ENCODE results near the gene EPO.

EPO gene

DNA sequence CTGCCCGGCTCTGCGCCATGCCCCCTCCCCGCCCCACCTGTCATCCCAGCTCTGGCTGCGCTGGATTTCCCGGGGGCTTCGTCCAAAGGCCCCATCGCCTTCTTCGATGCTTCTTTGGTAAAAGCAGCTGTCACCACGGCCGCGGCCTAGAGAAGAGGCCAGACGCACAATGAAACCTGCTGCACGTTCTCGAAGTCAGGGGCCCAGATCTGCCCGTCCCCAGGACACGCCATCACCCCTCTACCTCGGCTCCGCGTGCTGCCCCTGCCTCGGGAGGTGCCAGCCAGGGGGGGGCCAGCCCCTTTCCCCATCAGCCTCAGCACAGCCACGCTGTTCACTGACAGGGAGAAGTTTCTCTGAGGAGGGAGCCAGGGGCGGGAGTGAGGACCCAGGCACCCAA is 33.0 kb upstream of the EPO start:
- no peak for DNase-seq
- ChIA-PET CTCF (interaction anchor here (1.0 to 8.7 kb wide), 5 partner anchors 10 to 207 kb away, joined by 3 to 80 read pairs (median 55); partner anchors contain the start of genes MOSPD3 and POP7), POLR2A (no interaction called here)
- H3K4me1 ChIP-seq (ENCODE audit: control extremely low read depth in 1 of 4, control insufficient read depth in 4 of 4, insufficient read depth in 4 of 4, low read length in 3 of 4), result peaks cover 5 to 17% (median 15%) of the 10 kb centered on the region in 4 experiments
- 91% methylated on average over 20 of the region's 22 CpGs for WGBS (ENCODE audit: insufficient coverage)
- no peaks in the 10 kb centered on the region for H3K27me3 ChIP-seq (replicated peaks in 2 of 5; ENCODE audit: control insufficient read depth in 4 of 5, insufficient read depth in 5 of 5, low read length in 4 of 5)
- H3K4me3 ChIP-seq (ENCODE audit: control insufficient read depth in 1 of 7, extremely low read depth in 1 of 7, insufficient read depth in 4 of 7, low read depth in 2 of 7, low read length in 6 of 7), result no peak overlapping the region
- H3K9me3 ChIP-seq (ENCODE audit: control extremely low read depth in 1 of 5, control insufficient read depth in 4 of 5, insufficient read depth in 2 of 5, low read depth in 1 of 5, low read length in 4 of 5), result no peaks in the 10 kb centered on the region
- H3K36me3 ChIP-seq (ENCODE audit: control insufficient read depth in 4 of 4, insufficient read depth in 4 of 4, low read length in 3 of 4), result peaks cover 11 to 86% (median 48%) of the 10 kb centered on the region in 4 experiments
- peak overlapping the region in 1 of 2 experiments; percentile 25 for H3K27ac ChIP-seq (ENCODE audit: insufficient read depth in 1 of 2, low read depth in 1 of 2, low read length in 2 of 2, poor library complexity in 1 of 2, severe bottlenecking in 2 of 2)

DNA sequence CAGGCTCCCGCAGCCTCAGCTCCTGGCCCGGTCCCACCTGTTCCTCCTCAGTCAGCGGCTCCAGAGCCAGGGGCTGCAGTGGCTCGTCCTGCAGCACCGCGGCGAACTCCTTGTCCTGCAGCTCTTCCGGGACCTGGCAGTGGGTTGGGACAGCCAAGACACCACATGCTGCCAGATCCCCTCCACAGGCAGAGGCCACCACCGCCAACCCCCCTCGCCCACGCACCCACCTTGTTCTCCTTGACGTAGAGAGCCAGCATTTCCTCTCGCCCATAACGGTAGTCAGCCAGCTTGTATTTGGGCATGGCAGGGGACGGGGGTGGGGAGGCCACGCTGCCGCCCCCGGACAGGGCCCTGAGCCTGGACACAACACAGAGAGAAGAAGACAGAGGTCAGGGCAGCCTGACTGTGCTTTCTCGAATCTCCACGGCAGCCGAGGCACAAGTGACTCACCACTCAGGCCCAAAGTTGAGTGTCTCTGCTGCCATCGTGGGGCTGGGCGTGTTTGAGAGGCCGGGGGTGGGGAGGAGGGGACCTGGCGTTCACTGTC is 32.4 kb upstream of the EPO start:
- WGBS (ENCODE audit: insufficient coverage), result 95% methylated on average over 21 of the region's 25 CpGs
- POLR2A ChIA-PET, result no interaction called here
- Histone ChIP-seq H3K36me3 (ENCODE audit: control insufficient read depth in 4 of 4, insufficient read depth in 4 of 4, low read length in 3 of 4) (peaks cover 11 to 80% (median 43%) of the 10 kb centered on the region in 4 experiments), H3K27me3 (replicated peaks in 2 of 5; ENCODE audit: control insufficient read depth in 4 of 5, insufficient read depth in 5 of 5, low read length in 4 of 5) (no peaks in the 10 kb centered on the region), H3K9me3 (ENCODE audit: control extremely low read depth in 1 of 5, control insufficient read depth in 4 of 5, insufficient read depth in 2 of 5, low read depth in 1 of 5, low read length in 4 of 5) (no peaks in the 10 kb centered on the region), H3K4me1 (ENCODE audit: control extremely low read depth in 1 of 4, control insufficient read depth in 4 of 4, insufficient read depth in 4 of 4, low read length in 3 of 4) (peaks cover 11 to 22% (median 21%) of the 10 kb centered on the region in 4 experiments), H3K4me3 (ENCODE audit: control insufficient read depth in 1 of 7, extremely low read depth in 1 of 7, insufficient read depth in 4 of 7, low read depth in 2 of 7, low read length in 6 of 7) (no peak overlapping the region), H3K27ac (ENCODE audit: insufficient read depth in 1 of 2, low read depth in 1 of 2, low read length in 2 of 2, poor library complexity in 1 of 2, severe bottlenecking in 2 of 2) (no peak overlapping the region)
- CTCF ChIA-PET, result interaction anchor here (1.6 to 8.7 kb wide), 4 partner anchors 10 to 73 kb away, joined by 4 to 80 read pairs (median 64); partner anchors contain the start of genes MOSPD3 and POP7
- DNase-seq, result no peak

DNA sequence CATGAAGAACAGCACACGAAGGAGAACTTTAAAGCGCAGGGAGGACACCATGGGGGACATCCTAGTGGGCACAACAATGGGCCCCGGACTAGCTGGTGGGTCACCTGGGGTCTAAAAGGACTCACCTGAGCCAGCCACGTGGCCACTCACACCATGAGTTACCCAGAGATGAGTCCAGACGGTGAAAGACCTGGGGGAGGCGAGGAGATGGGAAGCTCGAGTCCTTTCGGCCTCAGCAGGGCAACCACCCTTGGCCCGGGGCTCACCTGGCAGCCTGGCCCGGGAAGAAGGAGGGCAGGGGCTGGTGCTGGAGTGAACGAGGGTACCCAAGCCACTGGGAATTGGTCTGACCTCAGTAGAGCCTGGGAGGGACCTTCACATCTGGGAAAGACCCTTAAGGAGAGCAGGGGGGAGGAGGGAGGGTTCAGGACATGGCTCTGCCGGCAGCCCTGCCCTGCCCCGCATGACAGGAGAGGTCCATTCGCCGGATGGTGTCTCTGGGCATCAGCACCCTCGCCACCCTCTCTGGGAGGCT is 31.9 kb upstream of the EPO start:
- Histone ChIP-seq H3K27ac (ENCODE audit: insufficient read depth in 1 of 2, low read depth in 1 of 2, low read length in 2 of 2, poor library complexity in 1 of 2, severe bottlenecking in 2 of 2) (peak overlapping the region in 1 of 2 experiments; percentile 34), H3K4me1 (ENCODE audit: control extremely low read depth in 1 of 4, control insufficient read depth in 4 of 4, insufficient read depth in 4 of 4, low read length in 3 of 4) (peaks cover 11 to 28% (median 27%) of the 10 kb centered on the region in 4 experiments), H3K9me3 (ENCODE audit: control extremely low read depth in 1 of 5, control insufficient read depth in 4 of 5, insufficient read depth in 2 of 5, low read depth in 1 of 5, low read length in 4 of 5) (no peaks in the 10 kb centered on the region), H3K27me3 (replicated peaks in 2 of 5; ENCODE audit: control insufficient read depth in 4 of 5, insufficient read depth in 5 of 5, low read length in 4 of 5) (no peaks in the 10 kb centered on the region), H3K36me3 (ENCODE audit: control insufficient read depth in 4 of 4, insufficient read depth in 4 of 4, low read length in 3 of 4) (peaks cover 11 to 75% (median 40%) of the 10 kb centered on the region in 4 experiments), H3K4me3 (ENCODE audit: control insufficient read depth in 1 of 7, extremely low read depth in 1 of 7, insufficient read depth in 4 of 7, low read depth in 2 of 7, low read length in 6 of 7) (no peak overlapping the region)
- DNase-seq, result no peak
- ChIA-PET CTCF (interaction anchor here (1.3 to 8.7 kb wide), 5 partner anchors 11 to 74 kb away, joined by 3 to 80 read pairs (median 55); partner anchors contain the start of gene MOSPD3), POLR2A (no interaction called here)
- WGBS (ENCODE audit: insufficient coverage), result 89% methylated on average over 10 of the region's 16 CpGs

DNA sequence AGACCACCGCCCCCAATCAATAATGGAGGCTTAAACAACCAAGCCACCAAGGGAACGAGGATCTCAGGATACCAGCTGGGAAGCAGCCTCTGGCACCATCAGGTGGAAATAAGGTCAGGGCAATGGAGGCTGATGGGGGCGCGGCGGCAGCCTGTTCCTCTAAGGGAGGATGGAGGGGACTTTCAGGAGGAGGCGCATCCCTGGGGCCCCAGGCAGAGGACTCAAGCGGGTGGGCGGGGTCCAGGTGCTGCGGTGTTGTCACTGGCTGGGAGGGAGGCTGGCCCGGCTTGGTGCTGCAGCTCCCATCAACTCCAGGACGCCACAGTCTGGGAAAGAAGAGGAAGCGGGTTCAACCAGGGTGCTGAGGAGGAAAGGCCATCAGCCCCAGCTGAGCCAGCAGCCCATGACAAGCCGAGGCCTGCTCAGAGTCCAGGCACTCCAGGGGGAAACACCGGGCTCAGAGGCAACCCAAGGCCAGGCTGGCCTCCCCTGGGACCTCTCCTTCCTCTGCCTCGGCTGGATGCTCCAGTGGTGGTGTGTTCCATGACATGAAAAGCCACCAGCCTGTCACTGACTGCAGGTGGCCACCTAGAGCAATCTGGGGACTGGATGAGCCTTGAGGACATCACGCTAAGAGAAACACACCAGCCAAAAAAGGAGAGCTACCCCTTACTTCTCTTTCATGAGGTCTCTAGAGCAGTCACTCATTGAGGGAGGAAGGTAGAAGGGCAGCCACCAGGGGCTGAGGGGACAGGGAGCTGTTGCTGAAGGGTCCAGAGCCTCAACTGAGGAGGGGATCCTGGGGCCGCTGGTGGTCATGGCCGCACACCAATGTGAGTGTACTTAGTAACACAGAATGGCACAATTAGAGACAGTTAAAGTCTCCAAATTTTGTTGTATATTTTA is 30.8 kb upstream of the EPO start:
- ChIA-PET POLR2A (interaction anchor here (0.6 to 0.7 kb wide), 2 partner anchors 10 to 46 kb away, joined by 3 read pairs; no protein-coding TSS in a partner anchor), CTCF (interaction anchor here (0.8 to 8.7 kb wide), 11 partner anchors 12 to 244 kb away, joined by 3 to 80 read pairs (median 21); partner anchors contain the start of genes MOSPD3 and POP7)

DNA sequence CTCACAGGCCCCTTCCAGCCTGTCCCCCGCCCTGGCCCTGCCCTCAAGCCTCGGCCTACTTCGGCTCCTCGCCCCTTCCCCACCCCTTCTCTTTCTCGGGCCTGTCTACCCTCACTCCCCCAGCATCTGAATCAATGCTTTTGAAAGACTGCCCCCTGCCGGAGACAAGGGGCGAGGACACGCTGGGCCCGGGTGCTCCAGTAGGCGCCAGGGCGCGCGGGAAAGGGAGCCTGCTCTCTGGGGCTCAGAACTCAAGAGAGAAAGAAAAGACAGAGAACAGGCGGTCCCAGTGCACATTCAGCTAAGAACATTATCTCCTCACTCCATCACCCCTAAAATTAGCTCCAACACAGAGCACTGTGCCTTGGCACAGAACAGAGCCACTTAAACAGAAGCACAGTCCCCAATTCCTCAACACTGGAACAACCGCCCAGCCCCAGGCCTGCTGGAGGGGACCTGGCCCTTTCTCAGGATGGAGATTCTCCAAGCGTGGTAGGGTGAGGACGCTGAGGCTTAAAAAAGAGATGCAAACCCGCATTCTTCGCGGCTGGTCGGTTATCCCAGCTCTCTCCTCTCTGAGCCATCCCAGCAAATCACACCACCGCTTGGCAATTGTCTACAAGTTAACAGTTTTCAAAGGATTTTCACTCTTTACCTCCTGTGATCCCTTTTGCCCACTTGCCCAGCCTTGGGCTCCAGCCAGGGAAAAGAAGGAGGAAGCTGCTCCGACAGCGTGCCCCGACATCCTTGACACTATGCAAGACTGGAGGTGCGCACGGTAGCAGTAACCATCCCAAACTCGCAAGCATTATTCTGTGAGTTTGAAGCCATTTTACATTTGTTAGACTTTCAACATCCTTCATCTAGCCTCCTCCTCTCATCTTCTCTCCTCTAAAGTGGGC is 28.3 kb upstream of the EPO start:
- 57% methylated on average over 15 of the region's 28 CpGs for WGBS (ENCODE audit: insufficient coverage)
- H3K4me1 ChIP-seq (ENCODE audit: control extremely low read depth in 1 of 4, control insufficient read depth in 4 of 4, insufficient read depth in 4 of 4, low read length in 3 of 4), result peaks cover 11 to 35% (median 31%) of the 10 kb centered on the region in 4 experiments
- ChIA-PET CTCF (interaction anchor here (0.6 to 8.7 kb wide), 26 partner anchors 8 to 232 kb away, joined by 3 to 80 read pairs (median 4); partner anchors contain the start of genes ACTL6B, MOSPD3 and POP7), POLR2A (no interaction called here)
- DNase-seq, result peak; percentile 74 to 86 (median 81)
- H3K9me3 ChIP-seq (ENCODE audit: control extremely low read depth in 1 of 5, control insufficient read depth in 4 of 5, insufficient read depth in 2 of 5, low read depth in 1 of 5, low read length in 4 of 5), result no peaks in the 10 kb centered on the region
- peak overlapping the region in 5 of 7 experiments; percentile 47 to 94 (median 85) for H3K4me3 ChIP-seq (ENCODE audit: control insufficient read depth in 1 of 7, extremely low read depth in 1 of 7, insufficient read depth in 4 of 7, low read depth in 2 of 7, low read length in 6 of 7)
- H3K36me3 ChIP-seq (ENCODE audit: control insufficient read depth in 4 of 4, insufficient read depth in 4 of 4, low read length in 3 of 4), result peaks cover 0 to 39% (median 17%) of the 10 kb centered on the region in 4 experiments
- H3K27me3 ChIP-seq (replicated peaks in 2 of 5; ENCODE audit: control insufficient read depth in 4 of 5, insufficient read depth in 5 of 5, low read length in 4 of 5), result peaks cover 0 to 2% (median 0%) of the 10 kb centered on the region in 5 experiments
- no peak overlapping the region for H3K27ac ChIP-seq (ENCODE audit: insufficient read depth in 1 of 2, low read depth in 1 of 2, low read length in 2 of 2, poor library complexity in 1 of 2, severe bottlenecking in 2 of 2)

More for the DNA sequence above, 30.8 kb upstream of the EPO start:
- Histone ChIP-seq H3K36me3 (ENCODE audit: control insufficient read depth in 4 of 4, insufficient read depth in 4 of 4, low read length in 3 of 4) (peaks cover 11 to 64% (median 33%) of the 10 kb centered on the region in 4 experiments), H3K9me3 (ENCODE audit: control extremely low read depth in 1 of 5, control insufficient read depth in 4 of 5, insufficient read depth in 2 of 5, low read depth in 1 of 5, low read length in 4 of 5) (no peaks in the 10 kb centered on the region), H3K4me3 (ENCODE audit: control insufficient read depth in 1 of 7, extremely low read depth in 1 of 7, insufficient read depth in 4 of 7, low read depth in 2 of 7, low read length in 6 of 7) (no peak overlapping the region), H3K27me3 (replicated peaks in 2 of 5; ENCODE audit: control insufficient read depth in 4 of 5, insufficient read depth in 5 of 5, low read length in 4 of 5) (no peaks in the 10 kb centered on the region), H3K27ac (ENCODE audit: insufficient read depth in 1 of 2, low read depth in 1 of 2, low read length in 2 of 2, poor library complexity in 1 of 2, severe bottlenecking in 2 of 2) (peak overlapping the region; percentile 2 to 16), H3K4me1 (ENCODE audit: control extremely low read depth in 1 of 4, control insufficient read depth in 4 of 4, insufficient read depth in 4 of 4, low read length in 3 of 4) (peaks cover 11 to 29% (median 28%) of the 10 kb centered on the region in 4 experiments)
- WGBS (ENCODE audit: insufficient coverage), result 93% methylated on average over 15 of the region's 18 CpGs
- peak in 1 of 3 donors; percentile 21 for DNase-seq

DNA sequence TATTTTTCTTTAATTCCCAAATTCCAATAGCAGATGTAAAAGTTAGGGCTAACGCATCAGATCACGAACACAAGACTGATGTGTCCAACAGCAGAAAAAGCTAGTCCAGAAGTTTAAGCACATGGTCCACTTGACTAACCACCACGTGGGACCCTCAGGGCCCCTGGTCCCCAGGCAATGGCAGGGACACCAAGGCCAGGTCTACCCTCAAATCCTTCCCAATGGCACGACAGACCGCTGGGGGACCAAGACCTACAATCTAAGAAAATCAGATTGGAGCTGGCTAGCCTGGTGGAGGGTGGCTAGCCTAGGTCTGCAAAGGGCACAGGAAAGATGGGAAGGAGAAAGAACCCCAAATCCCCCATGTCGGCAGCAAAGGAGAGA is 27.7 kb upstream of the EPO start:
- H3K27me3 ChIP-seq (replicated peaks in 2 of 5; ENCODE audit: control insufficient read depth in 4 of 5, insufficient read depth in 5 of 5, low read length in 4 of 5), result peaks cover 0 to 2% (median 0%) of the 10 kb centered on the region in 5 experiments
- WGBS (ENCODE audit: insufficient coverage), result 77% methylated on average over 4 of the region's 6 CpGs
- peak overlapping the region in 1 of 2 experiments; percentile 81 for H3K27ac ChIP-seq (ENCODE audit: insufficient read depth in 1 of 2, low read depth in 1 of 2, low read length in 2 of 2, poor library complexity in 1 of 2, severe bottlenecking in 2 of 2)
- H3K9me3 ChIP-seq (ENCODE audit: control extremely low read depth in 1 of 5, control insufficient read depth in 4 of 5, insufficient read depth in 2 of 5, low read depth in 1 of 5, low read length in 4 of 5), result no peaks in the 10 kb centered on the region
- H3K4me1 ChIP-seq (ENCODE audit: control extremely low read depth in 1 of 4, control insufficient read depth in 4 of 4, insufficient read depth in 4 of 4, low read length in 3 of 4), result peaks cover 11 to 35% (median 31%) of the 10 kb centered on the region in 4 experiments
- CTCF ChIA-PET, result interaction anchor here (0.8 to 8.7 kb wide), 21 partner anchors 9 to 229 kb away, joined by 3 to 80 read pairs (median 5); partner anchors contain the start of genes MOSPD3, POP7 and SPACDR
- DNase-seq, result no peak
- POLR2A ChIA-PET, result no interaction called here
- H3K36me3 ChIP-seq (ENCODE audit: control insufficient read depth in 4 of 4, insufficient read depth in 4 of 4, low read length in 3 of 4), result peaks cover 0 to 34% (median 13%) of the 10 kb centered on the region in 4 experiments
- H3K4me3 ChIP-seq (ENCODE audit: control insufficient read depth in 1 of 7, extremely low read depth in 1 of 7, insufficient read depth in 4 of 7, low read depth in 2 of 7, low read length in 6 of 7), result peak overlapping the region in 6 of 7 experiments; percentile 75 to 94 (median 84)

Measured in common myeloid progenitor, CD34-positive (primary cell).